Measurements from ENCODE around the gene SYMPK. TPM values are rescaled to one million over a fixed set of nuclear protein-coding genes. Genes with fewer than 3 reads are reported as not detected.
"Not testable (repeated sequence)": the region's sequence is repeated elsewhere in the genome, so short reads cannot be mapped to it uniquely, and the experiment has no call there.

Gene SYMPK
- total RNA-seq, result 107 and 111 TPM in 2 replicates

DNA sequence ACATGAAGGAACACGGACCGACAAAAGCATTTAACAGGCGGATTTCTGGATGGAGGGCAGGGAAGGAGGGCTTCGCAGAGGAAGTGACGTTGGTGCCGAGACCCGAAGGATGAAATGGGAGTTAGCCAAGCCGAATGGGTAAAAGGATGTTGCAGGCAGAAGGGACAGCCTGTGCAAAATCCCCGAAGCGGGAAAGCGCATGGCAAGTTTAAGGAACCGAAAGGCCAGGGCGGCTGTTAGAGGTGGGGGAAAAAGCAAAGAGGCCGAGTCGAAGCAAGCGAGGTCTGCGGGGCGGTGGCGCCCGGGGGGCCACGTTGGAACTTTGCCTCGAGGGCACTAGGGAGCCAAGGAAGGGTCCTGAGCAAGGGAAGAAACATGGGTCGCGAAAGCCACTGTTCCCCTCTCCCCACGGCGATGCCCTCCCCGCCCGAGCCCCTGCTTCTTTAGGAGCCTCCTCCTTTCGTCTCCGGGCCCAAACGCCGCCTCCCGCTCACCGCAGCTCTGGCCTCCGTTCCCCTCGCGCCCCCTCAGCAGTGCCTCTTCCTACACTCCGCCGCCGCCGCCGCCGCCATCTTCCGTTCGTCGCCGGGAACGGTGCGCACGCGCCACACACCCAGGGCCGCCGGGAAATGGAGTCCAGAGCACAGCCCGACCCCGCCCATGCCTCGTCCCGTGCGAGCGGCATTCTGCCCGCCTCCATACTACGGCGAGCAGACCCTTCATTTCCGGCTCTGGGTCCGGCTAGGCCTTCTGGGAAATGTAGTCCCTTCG lies at the start of gene SYMPK:
TSS of gene SYMPK (minus strand) at position 584 of the 771 bp plus-strand sequence. CDS start 8,652 bp downstream, outside the sequence.
- intact Hi-C loops (cut with micrococcal nuclease), result loop anchor here (1.0 to 10.0 kb wide), 17 partner anchors 24 to 988 kb away; partner anchors contain the start of genes AP2S1, CALM3, CCDC61 and IRF2BP1

DNA sequence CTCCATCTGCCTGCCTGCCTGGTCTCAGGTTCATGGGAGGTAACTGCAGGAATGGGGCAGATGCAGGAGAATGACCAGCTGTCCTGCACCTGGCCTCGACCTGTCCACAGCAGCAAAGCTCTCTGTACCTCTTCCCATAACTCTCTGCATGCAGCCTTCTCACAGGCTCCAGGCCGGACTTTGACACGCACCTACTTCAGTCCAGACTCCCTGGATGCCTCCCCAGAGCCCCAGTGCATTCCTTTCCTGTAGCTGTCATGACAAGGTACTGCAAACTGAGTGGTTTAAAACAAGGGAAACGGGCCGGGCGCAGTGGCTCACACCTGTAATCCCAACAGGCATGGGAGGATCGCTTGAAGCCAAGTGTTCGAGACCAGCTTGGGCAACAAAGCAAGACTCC lies 48.3 kb upstream of the SYMPK start:
- intact Hi-C loops (cut with micrococcal nuclease), result no loop called here

DNA sequence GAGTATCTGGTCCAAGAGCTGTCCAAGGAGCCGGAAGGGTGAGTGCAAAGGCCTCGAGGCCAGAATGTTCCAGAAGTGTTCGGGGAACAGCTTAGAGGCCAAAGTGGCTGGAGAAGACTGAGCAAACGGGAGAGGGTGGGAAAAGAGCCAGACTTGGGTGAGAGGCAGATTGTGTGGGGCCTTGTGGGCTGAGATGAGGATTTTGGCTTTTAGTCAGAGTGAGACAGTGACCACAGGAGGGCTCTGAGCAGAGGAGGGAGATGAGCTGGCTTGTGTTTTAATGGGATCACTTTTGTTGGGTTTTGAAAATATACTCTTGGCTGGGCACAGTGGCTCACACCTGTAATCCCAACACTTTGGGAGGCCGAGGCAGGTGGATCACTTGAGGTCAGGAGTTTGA lies 46.0 kb upstream of the SYMPK start:
- intact Hi-C loops (cut with micrococcal nuclease), result no loop called here

DNA sequence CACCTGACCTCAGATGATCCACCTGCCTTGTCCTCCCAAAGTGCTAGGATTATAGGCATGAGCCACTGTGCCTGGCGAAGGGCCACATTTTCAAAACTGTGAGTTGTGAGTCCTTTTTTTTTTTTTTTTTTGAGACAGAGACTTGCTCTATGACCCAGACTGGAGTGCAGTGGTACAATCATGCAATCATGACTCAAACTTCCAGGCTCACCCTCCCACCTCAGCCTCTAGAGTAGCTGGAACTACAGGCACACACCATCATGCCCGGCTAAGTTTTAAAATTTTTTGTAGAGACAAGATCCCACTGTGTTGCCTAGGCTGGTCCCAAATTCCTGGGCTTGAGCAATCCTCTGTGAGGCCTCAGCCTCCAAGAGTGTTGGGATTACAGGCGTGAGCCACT lies 43.3 kb upstream of the SYMPK start:
- intact Hi-C loops (cut with micrococcal nuclease), result no loop called here

DNA sequence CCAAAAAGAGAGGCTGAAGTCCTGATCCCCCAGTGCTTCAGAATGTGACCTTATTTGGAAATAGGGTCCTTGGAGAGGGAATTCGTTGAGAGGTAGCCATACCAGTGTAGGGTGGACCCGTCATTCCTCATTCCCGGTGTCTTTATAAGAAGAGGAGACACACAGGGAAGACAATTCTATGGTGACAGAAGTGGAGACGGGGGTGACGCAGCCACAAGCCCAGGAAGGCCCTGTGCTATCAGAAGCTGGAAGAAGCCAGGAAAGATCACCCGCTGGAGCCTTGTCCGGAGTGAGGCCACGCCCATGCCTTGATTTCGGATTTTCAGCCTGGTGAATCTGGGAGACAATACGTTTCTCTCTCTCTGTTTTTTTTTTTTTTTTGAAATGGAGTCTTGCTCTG lies 42.1 kb upstream of the SYMPK start:
- intact Hi-C loops (cut with micrococcal nuclease), result no loop called here

DNA sequence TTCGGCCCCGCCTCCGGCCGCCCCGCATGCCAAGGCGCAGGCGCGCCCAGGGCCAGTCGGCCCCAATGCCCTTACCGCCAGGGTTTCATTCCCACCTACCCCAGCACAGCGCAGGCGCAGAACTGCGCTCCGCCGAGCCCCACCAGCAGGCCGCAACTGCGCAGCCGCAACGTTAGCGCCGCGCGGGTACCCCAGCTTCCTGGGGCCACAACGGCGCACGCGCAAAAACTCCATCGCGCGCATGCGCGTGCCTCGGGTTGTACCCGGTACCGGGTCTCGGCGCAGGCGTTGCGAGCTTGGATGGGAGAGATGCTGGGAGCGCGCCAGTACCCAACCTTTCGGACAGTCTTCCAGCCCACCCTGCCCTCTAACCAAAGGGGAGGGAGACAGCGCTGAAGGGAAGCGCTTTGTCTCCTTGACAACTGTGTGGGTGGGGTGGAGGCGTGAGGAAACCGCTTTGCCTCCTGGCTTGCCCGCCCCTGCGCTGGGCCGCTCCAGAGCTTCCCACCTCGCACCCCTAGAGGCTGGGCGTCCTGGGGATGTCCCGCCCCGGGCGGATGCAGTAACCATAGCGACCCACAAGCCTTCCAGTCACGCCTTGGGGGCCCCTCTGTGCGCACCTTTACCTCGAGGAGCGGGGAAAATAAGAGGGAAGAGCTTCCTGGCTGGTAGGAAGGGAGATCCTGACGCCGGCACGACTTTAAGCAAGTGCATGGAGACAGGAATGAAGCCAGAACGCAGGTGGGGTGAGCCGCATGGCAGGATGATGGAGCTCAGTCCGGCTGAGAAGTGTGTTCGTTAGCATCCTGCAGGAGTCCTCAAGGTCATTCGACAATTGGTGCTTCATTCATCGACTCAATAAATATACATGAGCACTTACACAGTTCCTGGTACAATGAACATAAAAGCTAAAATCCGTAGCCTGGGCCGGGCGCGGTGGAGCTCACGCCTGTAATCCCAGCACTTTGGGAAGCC lies 40.0 kb upstream of the SYMPK start:
- intact Hi-C loops (cut with micrococcal nuclease), result loop anchor here (1.0 to 5.0 kb wide), 8 partner anchors 17 to 186 kb away; partner anchors contain the start of genes CCDC61, FBXO46, IRF2BP1 and MEIOSIN

DNA sequence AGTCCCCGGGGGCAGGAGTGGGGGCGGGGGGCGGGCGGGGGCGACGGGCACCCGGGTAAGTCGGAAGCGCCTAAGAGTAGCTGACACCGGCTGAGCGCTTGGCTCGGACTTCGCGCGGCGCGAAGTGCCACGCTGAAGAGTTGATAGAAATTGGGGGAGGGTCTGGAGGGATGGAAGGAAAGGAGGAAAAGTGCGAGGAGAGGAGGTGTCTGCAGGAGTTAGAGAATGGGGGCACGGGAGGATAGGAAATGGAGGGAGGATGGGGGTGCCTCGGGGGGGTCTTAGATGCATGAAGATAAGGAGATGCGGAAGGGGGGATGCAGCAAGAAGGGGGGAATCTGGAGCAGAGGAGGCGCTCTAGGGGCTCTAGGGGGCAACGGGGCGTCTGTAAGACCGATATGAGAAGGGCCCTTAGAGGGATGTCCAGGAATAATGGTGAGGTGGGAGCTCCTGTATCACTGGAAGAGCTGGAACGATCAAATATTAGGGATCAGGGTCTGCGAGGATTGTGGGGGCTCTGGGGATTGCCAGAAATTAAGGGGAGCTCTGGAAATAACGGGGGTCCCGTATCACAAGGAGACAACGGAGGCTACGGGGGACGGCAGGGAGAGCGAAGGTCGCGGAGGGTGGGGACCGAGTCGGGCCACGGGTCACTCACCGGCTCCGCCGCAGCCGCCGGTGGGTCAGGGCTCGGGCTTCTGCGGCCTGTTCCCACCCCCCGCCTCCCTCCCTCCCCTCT lies 39.1 kb upstream of the SYMPK start, which contains the start of gene MYPOP:
TSS of gene MYPOP (minus strand) at position 702 of the 739 bp plus-strand sequence. CDS start 840 bp downstream, outside the sequence.
- intact Hi-C loops (cut with micrococcal nuclease), result loop anchor here (1.0 to 5.0 kb wide), 7 partner anchors 16 to 185 kb away; partner anchors contain the start of genes CCDC61, FBXO46, IRF2BP1 and MEIOSIN

DNA sequence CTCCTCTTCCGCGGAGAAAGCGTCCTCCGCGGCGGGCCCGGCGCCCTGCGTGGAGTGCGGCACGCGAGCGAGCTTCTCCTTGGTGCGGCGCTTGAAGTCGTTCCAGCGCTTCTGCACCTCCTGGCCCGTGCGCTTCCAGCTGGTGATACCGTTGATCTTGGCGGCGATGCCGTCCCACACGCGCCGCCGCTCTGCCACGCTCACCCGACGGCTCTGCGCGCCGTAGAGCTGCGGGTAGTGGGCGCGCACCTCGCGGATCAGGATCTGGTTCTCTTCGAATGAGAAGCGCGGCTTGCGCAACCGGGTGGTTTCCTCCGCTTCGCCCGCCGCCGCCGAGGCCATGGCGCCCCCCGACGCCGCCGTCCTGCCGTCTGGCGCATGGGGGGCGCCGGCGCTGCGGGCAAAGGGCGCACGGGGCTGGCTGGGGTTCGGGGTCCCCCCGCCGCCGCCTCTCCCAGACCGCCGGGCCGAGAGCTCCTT lies 38.5 kb upstream of the SYMPK start:
- intact Hi-C loops (cut with micrococcal nuclease), result loop anchor here (5.0 kb wide), 1 partner anchor 169 kb away; the partner anchor contains the start of genes FBXO46 and MEIOSIN

DNA sequence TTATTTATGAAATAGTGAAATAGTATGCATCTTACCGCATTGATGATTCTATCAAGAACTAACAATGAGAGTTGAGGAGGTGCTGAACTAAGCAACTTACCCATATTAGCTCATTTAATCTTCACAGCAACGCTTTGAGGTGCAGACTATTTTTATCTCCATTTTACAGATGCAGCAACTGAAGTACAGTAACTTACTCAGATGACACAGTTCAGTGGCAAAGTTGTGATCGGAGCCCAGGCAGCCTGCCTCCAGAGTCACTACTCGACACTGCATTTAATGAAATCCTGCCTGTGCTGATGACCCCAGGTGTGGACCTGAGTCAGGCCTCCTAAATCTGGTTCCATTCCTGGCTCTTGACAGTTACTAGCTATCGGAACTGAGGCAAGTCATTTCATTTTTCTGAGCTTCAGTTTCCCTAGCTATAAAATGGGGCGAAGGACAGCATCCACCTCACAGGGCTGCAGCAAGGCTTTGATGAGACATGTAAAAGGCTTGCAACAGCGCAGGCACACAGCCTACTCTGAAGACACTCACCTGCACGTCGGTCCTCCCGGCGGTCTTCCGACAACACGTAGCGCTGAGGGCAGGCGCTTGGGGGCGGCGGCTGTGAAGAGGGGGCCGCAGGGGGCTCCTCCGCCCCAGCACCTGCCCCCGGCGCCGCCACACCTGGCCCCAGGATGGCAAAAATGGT lies 37.9 kb upstream of the SYMPK start:
- intact Hi-C loops (cut with micrococcal nuclease), result loop anchor here (5.0 kb wide), 1 partner anchor 169 kb away; the partner anchor contains the start of genes FBXO46 and MEIOSIN

DNA sequence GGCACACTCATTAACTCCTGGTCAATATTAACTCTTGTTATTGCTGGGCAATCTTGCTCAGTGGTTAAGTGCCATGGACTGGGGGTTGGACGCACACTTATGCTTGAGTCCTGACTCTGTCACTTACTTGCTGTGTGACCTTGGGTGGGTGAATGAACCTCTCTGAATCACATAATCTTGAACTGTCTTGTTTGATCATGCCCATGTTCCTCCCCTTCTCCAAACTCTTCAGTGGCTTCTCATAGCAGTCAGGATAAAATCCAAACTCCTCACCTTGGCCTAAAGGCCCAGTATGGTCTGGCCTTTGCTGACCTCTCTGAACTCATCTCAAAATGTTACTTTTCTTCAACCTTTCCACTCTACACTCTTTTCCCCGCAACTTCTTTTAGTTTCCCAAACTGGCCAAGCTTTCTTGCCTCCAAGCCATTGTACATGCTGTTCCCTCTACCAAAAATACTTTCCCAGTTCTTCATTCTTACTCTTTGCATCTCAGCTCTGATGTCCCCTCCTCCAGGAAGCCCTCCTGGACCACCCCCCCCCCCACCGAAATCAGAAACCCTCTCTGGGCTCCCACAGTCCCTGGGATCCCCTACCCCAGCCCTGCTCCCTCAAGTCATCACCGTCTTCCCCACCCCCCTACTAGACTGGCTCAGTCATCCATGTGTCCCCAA lies 37.1 kb upstream of the SYMPK start:
- intact Hi-C loops (cut with micrococcal nuclease), result loop anchor here (5.0 kb wide), 1 partner anchor 168 kb away; the partner anchor contains the start of genes FBXO46 and MEIOSIN

DNA sequence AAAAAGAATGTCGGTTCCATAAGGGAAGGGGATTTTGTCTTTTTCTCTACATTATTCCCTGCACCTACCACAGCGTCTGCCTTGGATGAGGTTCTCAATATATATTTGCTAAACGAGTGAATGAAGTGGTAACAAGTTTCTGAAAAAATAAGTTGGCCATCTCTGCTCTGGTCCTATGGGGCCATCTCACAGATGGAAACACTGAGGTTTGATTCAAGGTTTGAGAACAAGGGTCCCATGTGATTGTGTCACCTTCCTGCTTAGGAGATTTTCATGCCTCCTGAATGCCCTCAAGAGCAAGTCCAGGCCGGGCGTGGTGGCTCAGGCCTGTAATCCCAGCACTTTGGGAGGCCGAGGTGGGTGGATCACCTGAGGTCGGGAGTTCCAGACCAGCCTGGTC lies 36.3 kb upstream of the SYMPK start:
- intact Hi-C loops (cut with micrococcal nuclease), result no loop called here

DNA sequence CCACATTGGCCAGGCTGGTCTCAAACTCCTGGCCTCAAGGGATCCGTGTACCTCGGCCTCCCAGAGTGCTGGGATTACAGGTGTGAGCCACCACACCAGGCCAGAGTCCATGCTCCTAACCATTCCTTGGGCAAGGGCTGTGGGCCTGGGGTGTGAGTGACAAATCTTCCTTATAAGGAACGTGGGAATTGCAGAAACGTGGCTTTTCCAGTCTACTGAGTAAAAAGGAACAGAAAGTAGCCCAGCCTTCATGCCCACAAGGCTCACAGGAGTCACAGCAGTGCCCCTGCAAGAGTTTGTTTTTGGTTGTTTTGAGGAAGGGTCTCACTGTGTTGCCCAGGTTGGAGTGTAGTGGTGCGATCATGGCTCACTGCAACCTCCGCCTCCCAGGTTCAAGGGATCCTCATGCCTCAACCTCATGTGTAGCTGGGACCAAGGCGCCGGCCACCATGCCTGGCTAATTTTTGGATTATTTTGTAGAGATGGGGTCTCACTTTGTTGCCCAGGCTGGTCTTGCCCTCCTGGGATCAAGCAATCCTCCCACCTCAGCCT lies 34.4 kb upstream of the SYMPK start:
- intact Hi-C loops (cut with micrococcal nuclease), result no loop called here

DNA sequence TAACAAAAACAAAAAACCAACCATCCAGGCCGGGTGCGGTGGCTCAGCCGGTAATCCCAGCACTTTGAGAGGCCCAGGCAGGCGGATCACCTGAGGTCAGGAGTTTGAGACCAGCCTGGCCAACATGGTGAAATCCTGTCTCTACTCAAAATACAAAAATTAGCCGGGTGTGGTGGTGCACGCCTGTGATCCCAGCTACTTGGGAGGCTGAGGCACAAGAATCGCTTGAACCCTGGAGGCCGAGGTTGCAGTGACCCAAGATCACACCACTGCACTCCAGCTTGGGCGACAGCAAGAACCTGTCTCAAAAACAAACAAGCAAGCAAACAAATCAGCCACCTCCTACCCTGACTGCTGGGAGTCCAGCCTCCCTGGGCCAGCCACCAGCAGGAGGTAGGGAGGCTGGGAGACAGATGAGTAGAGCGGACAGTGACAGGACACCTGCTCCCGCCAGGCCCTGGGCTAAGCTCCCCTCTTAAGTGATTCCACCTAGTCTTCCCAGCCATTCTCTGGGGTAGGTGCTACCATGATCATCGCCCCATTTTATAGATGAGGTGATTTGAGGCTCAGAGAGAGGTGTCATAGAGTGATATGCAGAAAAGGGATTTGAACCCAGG lies 33.1 kb upstream of the SYMPK start:
- intact Hi-C loops (cut with micrococcal nuclease), result not testable (repeated sequence)

DNA sequence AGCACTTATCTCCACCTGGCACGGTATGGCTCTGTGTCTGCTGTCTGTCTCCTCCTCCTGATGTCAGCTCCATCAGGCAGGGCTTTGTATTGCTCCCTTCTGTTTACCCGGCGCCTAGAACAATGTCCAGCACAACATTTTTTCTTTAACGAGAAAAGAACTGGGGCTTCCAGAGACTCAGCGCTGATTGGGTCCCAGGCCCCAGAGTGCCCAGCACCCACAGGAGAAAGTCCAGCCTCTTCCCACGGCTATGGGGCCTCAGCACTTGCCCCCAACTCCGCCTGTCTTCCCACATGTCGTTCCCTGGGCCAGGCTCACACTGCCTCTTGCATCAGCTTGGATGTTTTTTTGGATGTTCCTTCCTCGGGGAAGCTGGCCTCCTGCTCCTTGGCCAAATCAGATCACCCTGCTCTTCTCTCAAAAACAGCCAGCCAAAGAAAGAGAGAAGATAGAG lies 32.6 kb upstream of the SYMPK start:
- intact Hi-C loops (cut with micrococcal nuclease), result no loop called here

DNA sequence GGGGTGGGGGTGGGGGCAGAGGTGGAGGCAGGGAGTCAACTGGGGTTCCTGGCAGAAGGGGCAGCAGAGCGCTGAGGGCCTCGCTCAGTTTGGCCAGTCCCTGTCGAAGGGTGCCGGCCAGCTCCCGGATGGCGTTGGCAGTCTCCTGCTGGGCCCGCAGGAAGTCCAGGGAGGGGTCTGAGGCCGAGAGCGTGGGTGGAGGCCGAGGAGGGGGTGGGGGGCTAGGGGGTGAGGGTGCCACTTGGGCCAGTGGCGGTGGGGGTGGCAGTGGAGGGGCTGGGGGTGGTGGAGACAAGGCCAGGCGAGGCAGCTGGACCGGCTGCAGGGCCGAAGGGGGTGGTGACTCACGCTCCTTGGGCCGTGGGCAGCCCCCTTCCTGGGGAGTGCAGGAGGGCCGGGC lies 27.9 kb upstream of the SYMPK start:
- intact Hi-C loops (cut with micrococcal nuclease), result no loop called here

DNA sequence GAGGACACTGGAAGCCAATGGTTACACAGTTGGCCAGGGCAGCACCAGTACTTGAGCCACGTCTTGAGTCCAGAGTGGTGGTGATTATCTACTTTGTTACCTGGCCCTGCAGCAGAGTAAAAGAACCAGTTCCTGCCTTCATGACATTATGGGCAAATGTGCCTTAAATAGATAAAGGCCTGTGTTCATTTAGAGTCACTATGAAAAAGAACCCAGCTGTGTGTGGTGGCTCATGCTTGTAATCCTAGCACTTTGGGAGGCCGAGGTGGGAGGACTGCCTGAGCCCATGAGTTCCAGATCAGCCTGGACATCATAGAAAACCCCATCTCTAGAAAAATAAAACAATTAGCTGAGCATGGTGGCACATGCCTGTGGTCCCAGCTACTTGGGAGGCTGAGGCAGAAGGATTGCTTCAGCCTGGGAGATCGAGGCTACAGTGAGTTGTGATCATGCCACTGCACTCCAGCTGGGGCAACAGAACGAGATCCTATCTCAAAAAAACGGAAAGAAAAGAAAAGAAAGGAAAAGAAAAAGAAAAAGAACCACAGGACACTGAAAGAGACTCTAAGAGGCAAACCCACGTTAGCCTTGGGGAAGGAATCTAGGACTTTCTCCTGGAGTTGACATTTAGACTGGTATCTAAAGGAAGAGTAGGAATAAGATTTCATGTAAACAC lies 26.4 kb upstream of the SYMPK start:
- intact Hi-C loops (cut with micrococcal nuclease), result no loop called here

DNA sequence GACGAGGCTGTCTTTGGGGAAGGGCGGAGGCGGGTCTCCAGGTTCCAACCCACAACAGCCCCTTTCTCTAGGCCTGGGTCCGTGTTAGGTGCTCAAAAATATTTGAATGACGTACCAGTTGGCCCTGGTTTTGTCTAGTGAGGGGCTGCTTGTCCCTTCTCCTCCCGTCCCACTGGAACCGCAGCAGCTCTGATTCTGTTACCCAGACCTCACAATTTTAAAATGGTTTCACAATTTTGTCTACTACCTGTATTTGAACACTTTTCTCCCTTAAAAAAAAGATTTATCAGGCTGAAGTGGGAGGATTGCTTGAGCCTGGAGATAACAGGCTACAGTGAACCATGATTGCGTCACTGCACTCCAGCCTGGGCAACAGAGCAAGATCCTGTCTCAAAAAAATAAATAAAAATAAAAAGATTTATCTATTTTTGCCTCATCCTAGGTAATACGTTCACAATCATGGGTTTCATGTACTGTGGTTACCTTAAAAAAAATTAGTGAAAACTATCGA lies 24.3 kb upstream of the SYMPK start:
- intact Hi-C loops (cut with micrococcal nuclease), result no loop called here
